HEK293 (cell line): Measurements from ENCODE around the gene RBPJ.

Experiments
- CTCF ChIA-PET: fragments of 350-600 bp; formaldehyde crosslinking; extraction: SDS; loops from one replicate; lab custom pipeline; 2021; ENCODE audit warnings: antibody characterized with exemption; lab: Yijun Ruan, JAX
- POLR2A ChIA-PET: fragments of 300-600 bp; formaldehyde crosslinking; extraction: SDS; loops from one replicate; lab custom pipeline; 2020; ENCODE audit warnings: antibody characterized with exemption, inconsistent platforms; lab: Yijun Ruan, JAX
- H3K27ac ChIP-seq: fragments of 200-500 bp; sonication (Bioruptor generic); 2 replicates; pipeline ENCODE4 v1.5.1; 2014; ENCODE audit warnings: low read depth, low read length, control low read depth, inconsistent platforms; ENCODE audit errors: extremely low read depth
- H3K36me3 ChIP-seq, 2 experiments: fragments of 200-500 bp in 1 of 2; sonication (Bioruptor generic) in 1 of 2; 1 replicate in 1 of 2; 2 replicates in 1 of 2; pipeline ENCODE4 v1.5.1; 2014 to 2017; ENCODE audit warnings: inconsistent platforms in 2 of 2, low read length in 2 of 2; ENCODE audit not compliant: control insufficient read depth in 2 of 2, insufficient read depth in 1 of 2
- H3K4me1 ChIP-seq: fragments of 200-500 bp; sonication (Bioruptor generic); 2 replicates; pipeline ENCODE4 v1.5.1; 2014; ENCODE audit warnings: mild to moderate bottlenecking, low read length, inconsistent platforms; ENCODE audit not compliant: control insufficient read depth, insufficient read depth
- H3K4me3 ChIP-seq: 2 replicates; pipeline ENCODE4 v1.5.1; 2011; ENCODE audit warnings: low read depth, mild to moderate bottlenecking, control low read depth, low read length, moderate library complexity
- H3K9me3 ChIP-seq: fragments of 200-500 bp; sonication (Bioruptor generic); 2 replicates; pipeline ENCODE4 v1.5.1; 2014; ENCODE audit warnings: low read depth, low read length, inconsistent platforms; ENCODE audit not compliant: control insufficient read depth, insufficient read depth
- GLIS2 ChIP-seq: fragments of 450-650 bp; formaldehyde crosslinking; IDR thresholded peaks from 2 replicates; pipeline ENCODE4 v1.5.1; 2016; ENCODE audit warnings: missing biosample characterization, missing genetic modification characterization
- KLF7 ChIP-seq: fragments of 450-650 bp; formaldehyde crosslinking; IDR thresholded peaks from 2 replicates; pipeline ENCODE4 v1.5.1; 2016; ENCODE audit warnings: missing biosample characterization, missing genetic modification characterization, borderline replicate concordance
- MZF1 ChIP-seq: fragments of 450-650 bp; formaldehyde crosslinking; IDR thresholded peaks from 2 replicates; pipeline ENCODE4 v1.5.1; 2017; ENCODE audit warnings: missing biosample characterization, missing genetic modification characterization, borderline replicate concordance
- TCF7L2 ChIP-seq: IDR thresholded peaks from 2 replicates; pipeline ENCODE4 v1.6.1; 2011; ENCODE audit warnings: low read depth, mild to moderate bottlenecking, inconsistent platforms, low read length, moderate library complexity, borderline replicate concordance
- TRIM28 ChIP-seq: IDR thresholded peaks from 2 replicates; pipeline ENCODE4 v1.6.1; 2011; ENCODE audit warnings: low read length, control low read depth, borderline replicate concordance
- ZBTB7A ChIP-seq: fragments of 450-650 bp; formaldehyde crosslinking; IDR thresholded peaks from 2 replicates; pipeline ENCODE4 v1.5.1; 2016; ENCODE audit warnings: low read depth, missing biosample characterization, missing genetic modification characterization
- ZFP41 ChIP-seq: fragments of 450-650 bp; formaldehyde crosslinking; IDR thresholded peaks from 2 replicates; pipeline ENCODE4 v1.5.1; 2016; ENCODE audit warnings: missing biosample characterization, missing genetic modification characterization, borderline replicate concordance
- ZNF211 ChIP-seq: fragments of 450-650 bp; formaldehyde crosslinking; IDR thresholded peaks from 2 replicates; pipeline ENCODE4 v1.5.1; 2016; ENCODE audit warnings: low read depth, missing biosample characterization, missing genetic modification characterization
- ZNF24 ChIP-seq: fragments of 450-650 bp; formaldehyde crosslinking; IDR thresholded peaks from 2 replicates; pipeline ENCODE4 v1.5.1; 2016; ENCODE audit warnings: missing biosample characterization, missing genetic modification characterization
- ZNF266 ChIP-seq: fragments of 450-650 bp; formaldehyde crosslinking; IDR thresholded peaks from 2 replicates; pipeline ENCODE4 v1.5.1; 2016; ENCODE audit warnings: missing biosample characterization, missing genetic modification characterization, low read depth
- ZNF404 ChIP-seq: fragments of 450-650 bp; formaldehyde crosslinking; IDR thresholded peaks from 2 replicates; pipeline ENCODE4 v1.5.1; 2017; ENCODE audit warnings: missing biosample characterization, missing genetic modification characterization
- ZNF521 ChIP-seq: fragments of 450-650 bp; formaldehyde crosslinking; IDR thresholded peaks from 2 replicates; pipeline ENCODE4 v1.5.1; 2017; ENCODE audit warnings: missing biosample characterization, mild to moderate bottlenecking, missing genetic modification characterization
- ZNF544 ChIP-seq: fragments of 450-650 bp; formaldehyde crosslinking; IDR thresholded peaks from 2 replicates; pipeline ENCODE4 v1.5.0; 2017; ENCODE audit warnings: missing biosample characterization, missing genetic modification characterization
- ZNF596 ChIP-seq: fragments of 450-650 bp; IDR thresholded peaks from 2 replicates; pipeline ENCODE4 v1.5.0; 2018; ENCODE audit warnings: missing biosample characterization, mild to moderate bottlenecking, missing genetic modification characterization, moderate library complexity
- ZNF701 ChIP-seq: fragments of 450-650 bp; formaldehyde crosslinking; IDR thresholded peaks from 2 replicates; pipeline ENCODE4 v1.5.1; 2016; ENCODE audit warnings: missing biosample characterization, missing genetic modification characterization
- TF ChIP-seq, protein P1 (sequence below): fragments of 450-650 bp; IDR thresholded peaks from 2 replicates; pipeline ENCODE4 v1.5.1; 2018; ENCODE audit warnings: missing biosample characterization, missing genetic modification characterization
- TF ChIP-seq, protein P2 (sequence below): fragments of 450-650 bp; formaldehyde crosslinking; IDR thresholded peaks from 2 replicates; pipeline ENCODE4 v1.5.0; 2017; ENCODE audit warnings: missing biosample characterization, missing genetic modification characterization, borderline replicate concordance
- TF ChIP-seq, protein P3 (sequence below): fragments of 450-650 bp; formaldehyde crosslinking; IDR thresholded peaks from 2 replicates; pipeline ENCODE4 v1.5.1; 2017; ENCODE audit warnings: missing biosample characterization, missing genetic modification characterization
- TF ChIP-seq, protein P4 (sequence below): fragments of 450-650 bp; formaldehyde crosslinking; IDR thresholded peaks from 2 replicates; pipeline ENCODE4 v1.5.1; 2016; ENCODE audit warnings: missing biosample characterization, missing genetic modification characterization

RBPJ gene

DNA sequence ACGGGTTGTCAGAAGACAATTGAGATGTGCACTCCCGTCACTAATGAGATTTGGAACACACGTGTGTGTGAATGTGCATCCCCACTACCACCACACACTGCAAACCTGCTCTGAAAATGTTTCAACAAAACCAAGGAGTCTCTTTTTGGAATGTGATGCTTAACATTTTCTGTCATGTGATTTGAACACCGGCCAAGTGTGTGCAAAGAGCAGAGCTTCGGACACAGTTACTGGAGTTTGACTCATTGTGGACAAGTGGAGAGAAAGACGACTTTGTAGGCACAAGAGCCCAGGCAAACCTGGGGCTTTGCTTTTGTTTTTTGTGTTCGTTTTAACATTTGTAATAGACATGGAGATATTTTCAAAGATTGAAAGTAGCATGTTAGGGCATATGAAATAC lies 120.3 kb downstream of the RBPJ start (continued):
- no peak for TF ChIP-seq MZF1 (tag by site-specific recombination)
- TF ChIP-seq ZNF596, result no peak
- TF ChIP-seq, protein P1, sequence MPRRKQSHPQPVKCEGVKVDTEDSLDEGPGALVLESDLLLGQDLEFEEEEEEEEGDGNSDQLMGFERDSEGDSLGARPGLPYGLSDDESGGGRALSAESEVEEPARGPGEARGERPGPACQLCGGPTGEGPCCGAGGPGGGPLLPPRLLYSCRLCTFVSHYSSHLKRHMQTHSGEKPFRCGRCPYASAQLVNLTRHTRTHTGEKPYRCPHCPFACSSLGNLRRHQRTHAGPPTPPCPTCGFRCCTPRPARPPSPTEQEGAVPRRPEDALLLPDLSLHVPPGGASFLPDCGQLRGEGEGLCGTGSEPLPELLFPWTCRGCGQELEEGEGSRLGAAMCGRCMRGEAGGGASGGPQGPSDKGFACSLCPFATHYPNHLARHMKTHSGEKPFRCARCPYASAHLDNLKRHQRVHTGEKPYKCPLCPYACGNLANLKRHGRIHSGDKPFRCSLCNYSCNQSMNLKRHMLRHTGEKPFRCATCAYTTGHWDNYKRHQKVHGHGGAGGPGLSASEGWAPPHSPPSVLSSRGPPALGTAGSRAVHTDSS (tag by site-specific recombination), result no peak

DNA sequence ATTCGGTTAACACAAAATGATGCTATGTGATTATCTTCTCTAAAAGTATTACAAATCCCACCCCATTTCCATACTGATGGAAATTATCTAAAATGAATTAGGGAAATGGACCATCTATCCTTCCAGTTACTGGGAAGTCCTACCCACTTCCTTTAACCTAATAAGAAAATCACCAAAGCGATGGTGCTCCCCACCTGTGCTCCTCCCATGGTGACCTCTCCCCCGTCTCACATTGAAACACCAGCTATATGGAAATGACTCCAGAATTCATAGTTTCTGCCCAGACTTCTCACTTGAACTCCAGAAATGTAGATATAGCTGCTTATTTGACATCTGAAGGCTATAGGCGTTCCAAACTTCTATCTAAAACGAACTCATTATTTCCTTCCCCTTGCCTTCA lies 121.0 kb downstream of the RBPJ start:
- ChIA-PET POLR2A (no interaction called here), CTCF (no interaction called here)
- no peak overlapping the region for H3K27ac ChIP-seq
- TF ChIP-seq ZNF211 (tag by site-specific recombination) (no peak), ZNF521 (tag by site-specific recombination) (no peak), KLF7 (tag by site-specific recombination) (no peak), ZNF24 (tag by site-specific recombination) (no peak), TCF7L2 (no peak), ZFP41 (tag by site-specific recombination) (no peak), GLIS2 (tag by site-specific recombination) (no peak), ZNF544 (tag by site-specific recombination) (no peak), TRIM28 (no peak), ZNF266 (tag by site-specific recombination) (no peak), ZBTB7A (no peak), ZNF701 (tag by site-specific recombination) (no peak), ZNF404 (no peak)
- TF ChIP-seq, protein P2, sequence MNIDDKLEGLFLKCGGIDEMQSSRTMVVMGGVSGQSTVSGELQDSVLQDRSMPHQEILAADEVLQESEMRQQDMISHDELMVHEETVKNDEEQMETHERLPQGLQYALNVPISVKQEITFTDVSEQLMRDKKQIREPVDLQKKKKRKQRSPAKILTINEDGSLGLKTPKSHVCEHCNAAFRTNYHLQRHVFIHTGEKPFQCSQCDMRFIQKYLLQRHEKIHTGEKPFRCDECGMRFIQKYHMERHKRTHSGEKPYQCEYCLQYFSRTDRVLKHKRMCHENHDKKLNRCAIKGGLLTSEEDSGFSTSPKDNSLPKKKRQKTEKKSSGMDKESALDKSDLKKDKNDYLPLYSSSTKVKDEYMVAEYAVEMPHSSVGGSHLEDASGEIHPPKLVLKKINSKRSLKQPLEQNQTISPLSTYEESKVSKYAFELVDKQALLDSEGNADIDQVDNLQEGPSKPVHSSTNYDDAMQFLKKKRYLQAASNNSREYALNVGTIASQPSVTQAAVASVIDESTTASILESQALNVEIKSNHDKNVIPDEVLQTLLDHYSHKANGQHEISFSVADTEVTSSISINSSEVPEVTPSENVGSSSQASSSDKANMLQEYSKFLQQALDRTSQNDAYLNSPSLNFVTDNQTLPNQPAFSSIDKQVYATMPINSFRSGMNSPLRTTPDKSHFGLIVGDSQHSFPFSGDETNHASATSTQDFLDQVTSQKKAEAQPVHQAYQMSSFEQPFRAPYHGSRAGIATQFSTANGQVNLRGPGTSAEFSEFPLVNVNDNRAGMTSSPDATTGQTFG, result no peak
- TF ChIP-seq, protein P3, sequence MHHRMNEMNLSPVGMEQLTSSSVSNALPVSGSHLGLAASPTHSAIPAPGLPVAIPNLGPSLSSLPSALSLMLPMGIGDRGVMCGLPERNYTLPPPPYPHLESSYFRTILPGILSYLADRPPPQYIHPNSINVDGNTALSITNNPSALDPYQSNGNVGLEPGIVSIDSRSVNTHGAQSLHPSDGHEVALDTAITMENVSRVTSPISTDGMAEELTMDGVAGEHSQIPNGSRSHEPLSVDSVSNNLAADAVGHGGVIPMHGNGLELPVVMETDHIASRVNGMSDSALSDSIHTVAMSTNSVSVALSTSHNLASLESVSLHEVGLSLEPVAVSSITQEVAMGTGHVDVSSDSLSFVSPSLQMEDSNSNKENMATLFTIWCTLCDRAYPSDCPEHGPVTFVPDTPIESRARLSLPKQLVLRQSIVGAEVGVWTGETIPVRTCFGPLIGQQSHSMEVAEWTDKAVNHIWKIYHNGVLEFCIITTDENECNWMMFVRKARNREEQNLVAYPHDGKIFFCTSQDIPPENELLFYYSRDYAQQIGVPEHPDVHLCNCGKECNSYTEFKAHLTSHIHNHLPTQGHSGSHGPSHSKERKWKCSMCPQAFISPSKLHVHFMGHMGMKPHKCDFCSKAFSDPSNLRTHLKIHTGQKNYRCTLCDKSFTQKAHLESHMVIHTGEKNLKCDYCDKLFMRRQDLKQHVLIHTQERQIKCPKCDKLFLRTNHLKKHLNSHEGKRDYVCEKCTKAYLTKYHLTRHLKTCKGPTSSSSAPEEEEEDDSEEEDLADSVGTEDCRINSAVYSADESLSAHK, result no peak
- TF ChIP-seq, protein P4, sequence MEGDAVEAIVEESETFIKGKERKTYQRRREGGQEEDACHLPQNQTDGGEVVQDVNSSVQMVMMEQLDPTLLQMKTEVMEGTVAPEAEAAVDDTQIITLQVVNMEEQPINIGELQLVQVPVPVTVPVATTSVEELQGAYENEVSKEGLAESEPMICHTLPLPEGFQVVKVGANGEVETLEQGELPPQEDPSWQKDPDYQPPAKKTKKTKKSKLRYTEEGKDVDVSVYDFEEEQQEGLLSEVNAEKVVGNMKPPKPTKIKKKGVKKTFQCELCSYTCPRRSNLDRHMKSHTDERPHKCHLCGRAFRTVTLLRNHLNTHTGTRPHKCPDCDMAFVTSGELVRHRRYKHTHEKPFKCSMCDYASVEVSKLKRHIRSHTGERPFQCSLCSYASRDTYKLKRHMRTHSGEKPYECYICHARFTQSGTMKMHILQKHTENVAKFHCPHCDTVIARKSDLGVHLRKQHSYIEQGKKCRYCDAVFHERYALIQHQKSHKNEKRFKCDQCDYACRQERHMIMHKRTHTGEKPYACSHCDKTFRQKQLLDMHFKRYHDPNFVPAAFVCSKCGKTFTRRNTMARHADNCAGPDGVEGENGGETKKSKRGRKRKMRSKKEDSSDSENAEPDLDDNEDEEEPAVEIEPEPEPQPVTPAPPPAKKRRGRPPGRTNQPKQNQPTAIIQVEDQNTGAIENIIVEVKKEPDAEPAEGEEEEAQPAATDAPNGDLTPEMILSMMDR (tag by site-specific recombination), result no peak
- no peaks in the 10 kb centered on the region for H3K9me3 ChIP-seq
- H3K4me3 ChIP-seq, result no peak overlapping the region
- no peaks in the 10 kb centered on the region for H3K4me1 ChIP-seq
- H3K36me3 ChIP-seq, result peaks cover 0 to 22% of the 10 kb centered on the region in 2 experiments; a peak in 1 of 3 replicates
